ENCODE measurements around the gene SNRPD3.
"Not testable (repeated sequence)": the region's sequence is repeated elsewhere in the genome, so short reads cannot be mapped to it uniquely, and the experiment has no call there.

SNRPD3 gene

GRCh38 chr22:24597076-24597475, 41.3 kb downstream of the SNRPD3 start:
- DNase-seq, H3K27ac Mint-ChIP-seq, H3K9me3 Mint-ChIP-seq, CTCF ChIA-PET, H3K36me3 Mint-ChIP-seq, H3K4me3 Mint-ChIP-seq: not testable (repeated sequence)
- peaks cover 25% of the 10 kb centered on the region for H3K27me3 Mint-ChIP-seq
- H3K4me1 Mint-ChIP-seq: peaks cover 22% of the 10 kb centered on the region

DNA sequence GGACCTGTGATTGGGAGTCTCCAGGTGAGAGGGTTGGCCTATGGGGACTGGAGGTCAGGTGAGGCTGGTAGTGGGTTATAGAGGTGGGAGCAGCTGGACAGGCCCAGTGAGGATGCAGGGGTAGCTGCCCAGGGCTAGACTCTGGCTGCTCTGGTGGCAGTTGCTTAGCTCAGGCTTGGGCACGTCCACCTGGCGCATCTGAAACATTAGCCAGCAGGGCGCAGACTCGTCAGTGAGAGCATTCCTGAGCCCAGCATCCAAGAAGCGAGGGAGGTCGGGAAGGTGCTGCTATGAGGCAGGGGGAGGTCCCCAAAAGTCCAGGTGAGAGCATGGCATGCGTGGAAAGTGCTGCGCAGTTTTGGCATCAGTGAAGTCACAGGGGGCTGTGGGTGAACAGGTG, 43.7 kb downstream of the SNRPD3 start:
- Mint-ChIP-seq H3K27ac (no peak overlapping the region), H3K27me3 (peaks cover 4% of the 10 kb centered on the region), H3K36me3 (no peaks in the 10 kb centered on the region), H3K4me1 (peaks cover 37% of the 10 kb centered on the region), H3K4me3 (no peak overlapping the region), H3K9me3 (no peaks in the 10 kb centered on the region)
- CTCF ChIA-PET: no interaction called here
- no peak for DNase-seq

GRCh38 chr22:24599958-24600715, 44.3 kb downstream of the SNRPD3 start:
- H3K27me3 Mint-ChIP-seq, H3K36me3 Mint-ChIP-seq, H3K4me3 Mint-ChIP-seq, H3K9me3 Mint-ChIP-seq, DNase-seq, H3K27ac Mint-ChIP-seq: not testable (repeated sequence)
- CTCF ChIA-PET: interaction anchor here (1.2 kb wide), 1 partner anchor 35 kb away, joined by 4 read pairs; no protein-coding TSS in a partner anchor
- peaks cover 41% of the 10 kb centered on the region for H3K4me1 Mint-ChIP-seq

DNA sequence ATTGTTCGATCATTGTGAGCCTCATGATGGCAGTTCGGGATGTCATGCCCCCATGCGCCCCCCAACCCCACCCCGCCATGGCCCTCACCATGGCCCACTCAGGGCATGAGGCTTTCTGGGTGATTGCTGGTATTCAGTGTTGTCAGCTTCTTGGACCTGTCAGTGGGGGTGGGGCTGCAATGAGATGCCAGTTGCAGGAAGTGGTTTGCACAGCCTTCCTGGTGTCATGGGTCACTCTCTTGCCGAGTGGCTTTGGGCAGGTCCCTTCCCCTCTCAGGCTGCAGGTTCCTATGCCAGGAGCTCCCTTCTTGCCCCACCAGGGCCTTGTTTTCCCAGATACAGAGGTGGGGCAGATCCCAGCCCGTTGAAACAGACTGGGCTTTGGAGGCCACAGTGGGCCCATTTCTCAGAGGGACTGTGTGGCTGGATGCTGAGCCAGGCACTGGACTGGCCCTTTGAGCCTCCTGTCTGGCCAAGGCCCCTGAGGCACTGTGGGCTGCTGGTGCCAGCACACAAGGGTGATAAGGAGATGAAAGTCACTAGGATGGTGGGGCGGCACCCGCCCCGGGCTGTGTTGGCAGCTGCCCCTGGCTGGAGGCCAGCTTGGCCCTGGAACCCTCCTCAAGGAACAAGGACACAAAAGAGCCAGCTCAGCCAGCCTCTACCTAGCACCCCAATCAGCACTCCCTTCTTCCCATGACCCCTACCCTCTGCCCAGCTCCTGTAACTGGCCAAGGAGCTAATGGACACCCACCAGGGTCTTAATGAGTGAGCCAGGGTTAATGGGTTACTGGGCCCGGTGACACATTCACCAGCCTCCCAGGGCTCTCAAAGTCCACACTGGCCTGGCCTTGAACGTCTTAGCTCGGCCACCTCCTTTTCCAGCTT, 45.7 kb downstream of the SNRPD3 start:
- Mint-ChIP-seq H3K36me3 (no peaks in the 10 kb centered on the region), H3K27ac (no peak overlapping the region), H3K9me3 (no peaks in the 10 kb centered on the region), H3K27me3 (no peaks in the 10 kb centered on the region), H3K4me3 (no peak overlapping the region), H3K4me1 (peaks cover 43% of the 10 kb centered on the region)
- CTCF ChIA-PET: interaction anchor here (1.2 kb wide), 1 partner anchor 34 kb away, joined by 4 read pairs; no protein-coding TSS in a partner anchor
- peak; percentile 46 for DNase-seq

- H3K27me3 Mint-ChIP-seq, CTCF ChIA-PET, H3K4me3 Mint-ChIP-seq, H3K9me3 Mint-ChIP-seq, DNase-seq, H3K36me3 Mint-ChIP-seq, H3K27ac Mint-ChIP-seq: not testable (repeated sequence)
- H3K4me1 Mint-ChIP-seq: peaks cover 46% of the 10 kb centered on the region
These were observed 46.4 kb downstream of the SNRPD3 start for GRCh38 chr22:24602105-24602749.

- Mint-ChIP-seq H3K4me1 (peaks cover 55% of the 10 kb centered on the region), H3K27ac (peak within 1 kb of the TSS; percentile 89), H3K4me3 (peak within 1 kb of the TSS; percentile 19)
- H3K9me3 Mint-ChIP-seq, H3K36me3 Mint-ChIP-seq, H3K27me3 Mint-ChIP-seq, DNase-seq, CTCF ChIA-PET: not testable (repeated sequence)
These were observed 47.3 kb downstream of the SNRPD3 start, which contains the start of gene GGT1 for GRCh38 chr22:24602847-24603769. Gene GGT1 (plus strand): TSS chr22:24603193. CDS start chr22:24611082, 7,889 bp downstream.

GRCh38 chr22:24603770-24604629, 48.2 kb downstream of the SNRPD3 start:
- peak overlapping the region; percentile 19 for H3K4me3 Mint-ChIP-seq

DNA sequence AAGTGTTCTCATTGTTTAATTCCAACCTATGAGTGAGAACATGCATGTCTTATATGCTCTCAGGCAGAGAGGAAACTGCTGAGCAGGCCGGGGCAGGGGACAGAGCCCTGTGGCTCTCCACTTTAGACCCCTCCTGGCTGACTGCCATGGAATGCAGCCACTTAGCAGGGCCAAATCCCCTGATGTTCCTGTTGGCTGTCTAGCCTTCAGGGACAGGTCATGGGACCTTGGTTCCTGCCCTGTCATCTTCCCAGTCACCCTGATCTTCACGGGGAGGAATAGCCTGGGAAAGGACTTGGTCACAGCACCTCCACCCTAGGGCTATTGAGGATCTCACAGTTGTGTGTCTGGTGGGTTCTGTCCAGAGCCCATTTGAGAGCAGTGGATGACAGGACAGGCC, 50.5 kb downstream of the SNRPD3 start:
- H3K4me3 Mint-ChIP-seq, H3K27me3 Mint-ChIP-seq, CTCF ChIA-PET, DNase-seq, H3K9me3 Mint-ChIP-seq, H3K36me3 Mint-ChIP-seq: not testable (repeated sequence)
- Mint-ChIP-seq H3K4me1 (peaks cover 57% of the 10 kb centered on the region), H3K27ac (peak overlapping the region; percentile 79)

More at GRCh38 chr22:24603770-24604629, 48.2 kb downstream of the SNRPD3 start:
- CTCF ChIA-PET, H3K27me3 Mint-ChIP-seq, H3K36me3 Mint-ChIP-seq, H3K9me3 Mint-ChIP-seq: not testable (repeated sequence)
- peak; percentile 41 for DNase-seq
- Mint-ChIP-seq H3K4me1 (peaks cover 63% of the 10 kb centered on the region), H3K27ac (peak overlapping the region; percentile 89)

GRCh38 chr22:24607429-24607983, 51.7 kb downstream of the SNRPD3 start:
- H3K27me3 Mint-ChIP-seq, CTCF ChIA-PET, H3K9me3 Mint-ChIP-seq, H3K36me3 Mint-ChIP-seq: not testable (repeated sequence)
- peak; percentile 67 for DNase-seq
- Mint-ChIP-seq H3K4me3 (peak overlapping the region; percentile 85), H3K4me1 (peaks cover 46% of the 10 kb centered on the region), H3K27ac (peak overlapping the region; percentile 93)

- H3K27me3 Mint-ChIP-seq, CTCF ChIA-PET, H3K36me3 Mint-ChIP-seq, DNase-seq, H3K9me3 Mint-ChIP-seq: not testable (repeated sequence)
- peaks cover 42% of the 10 kb centered on the region for H3K4me1 Mint-ChIP-seq
- peak overlapping the region; percentile 93 for H3K27ac Mint-ChIP-seq
- H3K4me3 Mint-ChIP-seq: peak overlapping the region; percentile 85
These were observed 52.5 kb downstream of the SNRPD3 start for GRCh38 chr22:24608327-24608726.

DNA sequence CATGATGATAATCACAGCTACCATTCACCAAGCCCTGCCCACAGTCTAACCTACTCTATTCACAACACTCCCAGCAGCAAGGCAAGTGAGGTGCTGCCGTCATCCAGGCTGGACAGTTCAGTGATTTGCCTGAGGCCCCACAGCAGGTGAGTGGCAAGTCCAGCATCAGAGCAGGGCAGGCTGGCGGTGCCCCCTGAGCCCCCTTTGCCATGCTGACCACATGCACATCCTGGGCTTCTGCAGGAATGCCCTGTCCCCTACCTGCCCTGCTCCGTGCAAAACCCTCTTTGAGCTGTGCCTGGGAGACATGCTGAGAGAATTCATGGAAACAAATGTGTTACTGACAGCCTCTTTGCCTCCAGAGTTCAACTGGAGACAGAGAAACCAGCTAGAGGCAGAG, 54.1 kb downstream of the SNRPD3 start:
- H3K27ac Mint-ChIP-seq, CTCF ChIA-PET, H3K4me3 Mint-ChIP-seq, DNase-seq, H3K27me3 Mint-ChIP-seq, H3K36me3 Mint-ChIP-seq, H3K9me3 Mint-ChIP-seq: not testable (repeated sequence)
- peaks cover 27% of the 10 kb centered on the region for H3K4me1 Mint-ChIP-seq

GRCh38 chr22:24614794-24615193, 59.0 kb downstream of the SNRPD3 start:
- H3K4me1 Mint-ChIP-seq, H3K36me3 Mint-ChIP-seq, H3K4me3 Mint-ChIP-seq, H3K27ac Mint-ChIP-seq, DNase-seq, H3K27me3 Mint-ChIP-seq, H3K9me3 Mint-ChIP-seq, CTCF ChIA-PET: not testable (repeated sequence)

DNA sequence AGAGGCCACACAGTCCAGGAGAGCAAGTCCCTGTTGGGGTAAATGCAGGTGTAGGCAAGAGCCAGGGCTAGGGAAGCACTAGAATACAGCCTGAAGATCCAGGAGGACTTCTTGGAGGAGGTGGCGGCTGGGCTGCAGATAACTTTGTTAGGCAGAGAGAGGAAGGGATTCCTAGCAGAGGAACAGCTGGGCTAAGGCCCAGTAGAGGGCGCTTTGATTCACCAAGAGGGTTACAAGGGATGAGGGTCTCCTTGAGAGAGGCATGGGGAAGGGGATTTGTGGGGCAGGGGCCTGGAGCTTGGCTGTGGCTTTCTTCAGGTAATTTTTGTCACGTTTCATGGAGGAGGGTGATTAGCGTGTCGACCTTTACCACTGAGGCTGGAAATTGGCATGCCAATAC, 65.4 kb downstream of the SNRPD3 start:
- H3K27me3 Mint-ChIP-seq, DNase-seq, H3K27ac Mint-ChIP-seq, CTCF ChIA-PET, H3K9me3 Mint-ChIP-seq, H3K36me3 Mint-ChIP-seq, H3K4me3 Mint-ChIP-seq: not testable (repeated sequence)
- peaks cover 18% of the 10 kb centered on the region for H3K4me1 Mint-ChIP-seq
